Bone marrow (tissue), 2 donors: Measurements from ENCODE around the gene SLC4A7.
"Not testable (repeated sequence)": the region's sequence is repeated elsewhere in the genome, so short reads cannot be mapped to it uniquely, and the experiment has no call there.

Source experiments
- DNase-seq, 2 donors: peaks; one replicate each; lab custom pipeline; 2025; lab: John Stamatoyannopoulos, UW

SLC4A7 gene

DNA sequence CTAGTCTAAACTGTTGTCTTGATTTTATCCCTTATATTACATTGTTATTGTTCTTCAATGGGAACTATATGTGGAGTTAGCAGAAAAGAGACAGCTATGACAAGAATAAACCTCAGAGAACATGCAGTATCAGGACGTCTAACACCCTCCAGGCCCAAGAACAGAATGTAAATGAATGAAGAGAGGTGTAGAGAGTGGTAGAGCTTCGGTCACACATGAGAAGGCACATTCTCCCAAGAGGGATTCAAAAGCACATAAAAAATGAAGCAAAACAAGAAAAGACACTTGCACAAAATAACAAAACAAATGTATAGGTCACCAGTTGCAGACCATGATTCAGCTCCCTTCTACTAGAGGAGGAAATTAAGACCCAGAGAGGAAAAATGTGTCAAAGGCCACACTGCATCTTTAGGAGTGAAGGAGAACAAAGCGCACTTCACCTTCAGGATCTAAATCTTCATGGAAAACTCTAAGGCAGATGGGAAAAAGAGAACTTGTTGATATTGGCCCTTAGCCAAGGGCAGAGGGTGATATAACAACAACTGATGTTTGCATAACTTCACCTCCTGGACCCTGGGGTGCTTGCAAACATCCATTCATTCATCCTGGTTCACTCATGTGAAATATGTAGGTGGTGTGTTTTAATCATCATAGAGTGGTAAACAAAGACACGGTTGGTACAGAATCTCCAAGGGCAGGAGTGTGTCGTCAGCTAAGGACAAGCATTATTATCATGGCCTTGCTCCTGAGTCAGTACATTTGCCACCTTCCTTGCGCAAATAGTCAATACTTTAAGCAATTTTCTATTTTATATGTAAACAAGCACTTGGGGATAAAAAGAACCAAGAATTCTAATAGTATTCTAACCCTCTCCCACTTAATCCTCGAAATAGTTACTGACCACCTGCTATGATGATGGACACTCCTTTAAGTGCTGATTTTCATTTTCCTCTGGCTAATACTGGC, 123.8 kb downstream of the SLC4A7 start:
- DNase-seq, result no peak

DNA sequence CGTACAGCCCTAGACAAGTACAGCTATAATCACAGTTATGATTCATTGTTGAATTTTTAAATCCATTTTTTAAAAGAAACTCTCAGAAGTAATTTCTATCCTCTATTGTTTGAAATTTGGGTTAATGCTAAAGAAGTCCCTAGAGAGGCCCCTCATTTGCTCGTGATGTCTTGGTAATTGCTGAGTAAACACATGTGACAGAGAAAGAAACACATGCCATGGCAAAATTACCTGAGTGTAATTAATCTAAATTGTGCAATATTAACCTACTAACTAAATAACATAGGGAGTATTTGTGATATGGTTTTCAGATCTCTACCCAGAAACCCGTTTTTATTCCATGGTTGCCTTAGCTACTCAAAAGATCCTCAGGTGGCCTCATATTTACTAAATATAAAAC, 125.8 kb downstream of the SLC4A7 start:
- no peak for DNase-seq

DNA sequence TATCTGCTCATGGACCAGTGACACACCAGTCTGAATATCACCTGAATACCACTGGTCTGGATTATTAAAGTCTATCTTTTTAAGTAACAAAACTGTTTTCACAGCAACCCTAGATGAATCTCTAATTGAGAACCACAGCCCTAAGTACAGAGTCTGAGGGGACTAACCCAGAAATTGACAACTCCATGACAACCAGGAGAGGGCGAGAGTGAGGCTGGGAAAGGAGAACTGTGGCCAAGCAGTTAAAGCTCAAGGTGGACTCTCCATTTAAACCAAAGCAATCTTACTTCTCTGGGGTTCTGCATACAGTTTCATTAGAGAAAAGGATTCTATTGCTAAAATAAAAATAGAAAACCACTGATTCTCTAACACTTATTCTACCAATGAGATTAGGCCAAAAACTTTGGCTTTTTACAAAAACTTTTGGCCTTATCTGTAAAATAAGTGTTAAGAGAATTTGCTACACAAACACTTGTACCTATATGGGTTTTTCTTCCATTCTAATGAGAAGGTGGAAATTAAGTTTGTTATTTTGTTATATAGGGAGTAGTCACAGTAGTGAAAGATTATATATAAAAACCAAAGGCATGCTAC, 126.4 kb downstream of the SLC4A7 start:
- DNase-seq, result peak in 1 of 2 donors; percentile 22

DNA sequence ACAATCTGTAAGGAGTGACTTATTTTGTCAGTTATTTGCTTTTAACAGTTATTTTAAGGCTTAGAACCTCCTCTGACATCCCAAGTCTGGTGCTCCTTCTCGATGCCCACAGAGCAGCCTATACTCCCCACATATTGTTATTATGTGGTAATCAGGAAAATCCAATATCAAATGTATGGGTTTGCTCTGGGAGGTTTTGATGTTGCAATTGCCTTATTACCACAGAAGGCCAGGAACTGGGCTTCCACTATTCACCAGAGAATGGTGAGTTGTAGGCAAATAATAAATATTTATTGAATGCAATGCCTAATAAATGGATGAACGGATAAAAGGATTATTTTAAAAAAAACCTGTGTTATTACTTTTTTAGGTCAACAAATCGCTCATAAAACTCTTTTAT, 127.2 kb downstream of the SLC4A7 start:
- no peak for DNase-seq

DNA sequence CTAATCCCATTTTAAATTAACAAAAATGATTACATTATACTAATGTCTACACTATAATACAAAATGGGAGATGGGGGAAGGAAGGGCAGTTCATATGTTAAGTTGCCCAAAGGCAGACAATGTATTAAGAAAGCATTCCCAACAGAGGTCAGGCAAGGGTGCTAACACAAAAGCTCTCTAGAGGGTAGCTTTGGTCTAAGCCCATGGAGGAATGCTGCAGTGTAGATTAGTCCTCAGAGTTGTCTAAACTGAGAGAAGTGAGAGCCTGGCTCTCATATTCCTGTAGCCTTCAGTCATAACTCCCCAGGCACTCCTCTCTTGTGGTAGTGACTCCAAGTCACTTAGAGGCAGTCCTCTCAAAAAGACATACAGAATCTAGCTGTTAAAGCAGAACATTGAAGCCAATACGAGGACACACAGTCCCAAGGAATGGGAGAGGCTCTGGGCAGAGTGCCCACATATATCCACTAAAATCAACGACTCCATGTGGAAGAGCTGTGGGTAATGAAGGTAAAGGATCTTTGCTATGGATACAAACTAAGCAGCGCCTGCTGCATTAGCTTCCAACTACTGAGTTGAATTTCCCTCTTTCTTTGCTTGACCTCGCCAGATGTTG, 129.5 kb downstream of the SLC4A7 start:
- DNase-seq, result no peak

DNA sequence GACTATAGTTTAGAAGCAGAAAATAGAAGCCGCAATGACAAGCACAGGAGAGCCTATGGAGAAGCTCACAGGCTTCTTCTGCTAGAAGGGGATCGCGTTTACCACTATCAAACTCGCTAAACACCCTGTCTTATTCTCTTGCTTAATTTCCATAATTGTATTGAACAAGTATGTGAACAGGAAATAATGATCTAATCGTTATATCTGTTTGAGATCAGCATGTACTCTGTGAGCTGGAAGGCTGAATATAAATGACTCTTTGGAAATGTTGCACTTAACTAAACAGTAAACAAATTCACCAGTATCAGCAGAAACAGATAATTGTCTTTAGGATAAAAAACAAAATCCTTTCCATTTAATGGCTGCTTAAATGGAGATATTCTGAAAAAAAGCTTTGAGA, 130.0 kb downstream of the SLC4A7 start:
- DNase-seq, result no peak

DNA sequence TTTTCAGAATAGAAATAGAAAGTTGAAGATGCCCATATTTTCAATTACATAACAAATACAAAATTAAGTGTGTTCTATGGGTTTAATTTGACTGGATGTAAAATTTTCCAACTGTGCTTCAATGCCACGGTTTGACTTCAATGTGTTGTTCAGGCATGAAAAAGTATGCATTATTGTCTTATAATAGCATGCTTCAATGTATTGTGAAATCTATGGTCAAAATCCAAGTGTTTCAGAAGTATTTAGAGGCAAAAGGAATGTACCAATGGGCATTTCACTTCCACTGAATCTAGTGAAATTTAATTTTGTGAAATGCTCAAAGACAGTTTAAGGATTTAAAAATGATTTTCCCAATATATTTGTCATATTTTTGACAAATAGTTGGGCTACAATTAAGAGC, 131.0 kb downstream of the SLC4A7 start:
- DNase-seq, result no peak

DNA sequence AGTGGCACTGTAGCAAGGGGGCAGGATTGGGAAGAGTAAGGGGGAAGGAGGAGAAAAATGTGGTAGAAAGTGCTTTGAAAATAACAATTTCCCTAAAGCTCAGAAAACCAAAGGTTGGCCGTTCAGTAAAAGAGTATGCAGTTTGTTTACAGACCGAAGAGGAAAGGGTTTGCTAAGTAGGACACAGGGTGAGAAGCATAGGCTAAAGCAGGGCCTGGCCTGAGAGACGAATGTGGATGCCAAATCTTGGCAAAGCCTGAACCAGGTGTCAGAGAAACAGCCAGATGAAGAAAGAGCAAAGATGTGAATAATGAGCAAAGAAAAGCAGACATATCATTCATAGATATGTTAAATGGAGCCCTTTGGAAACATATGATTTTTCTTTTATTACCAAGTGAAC, 132.1 kb downstream of the SLC4A7 start:
- no peak for DNase-seq

DNA sequence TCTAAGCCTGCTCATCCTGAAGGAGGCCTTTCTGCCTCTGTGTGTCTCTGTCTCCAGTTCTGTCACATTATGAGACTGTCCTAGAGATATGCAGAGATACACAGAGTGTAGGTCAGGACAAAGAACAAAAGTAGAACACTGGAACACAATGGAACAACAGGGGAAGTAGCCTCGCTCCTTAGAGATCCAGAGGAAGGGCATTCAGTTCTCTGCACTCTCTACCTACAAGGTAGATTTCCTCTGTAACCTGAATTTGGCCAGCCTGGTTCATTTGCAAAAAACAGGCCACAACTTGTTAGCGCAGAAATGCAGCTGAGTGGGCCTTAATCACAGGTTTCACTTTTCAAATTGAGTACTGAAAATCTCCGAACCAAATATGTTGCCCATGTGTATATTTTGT, 134.4 kb downstream of the SLC4A7 start:
- DNase-seq, result no peak

DNA sequence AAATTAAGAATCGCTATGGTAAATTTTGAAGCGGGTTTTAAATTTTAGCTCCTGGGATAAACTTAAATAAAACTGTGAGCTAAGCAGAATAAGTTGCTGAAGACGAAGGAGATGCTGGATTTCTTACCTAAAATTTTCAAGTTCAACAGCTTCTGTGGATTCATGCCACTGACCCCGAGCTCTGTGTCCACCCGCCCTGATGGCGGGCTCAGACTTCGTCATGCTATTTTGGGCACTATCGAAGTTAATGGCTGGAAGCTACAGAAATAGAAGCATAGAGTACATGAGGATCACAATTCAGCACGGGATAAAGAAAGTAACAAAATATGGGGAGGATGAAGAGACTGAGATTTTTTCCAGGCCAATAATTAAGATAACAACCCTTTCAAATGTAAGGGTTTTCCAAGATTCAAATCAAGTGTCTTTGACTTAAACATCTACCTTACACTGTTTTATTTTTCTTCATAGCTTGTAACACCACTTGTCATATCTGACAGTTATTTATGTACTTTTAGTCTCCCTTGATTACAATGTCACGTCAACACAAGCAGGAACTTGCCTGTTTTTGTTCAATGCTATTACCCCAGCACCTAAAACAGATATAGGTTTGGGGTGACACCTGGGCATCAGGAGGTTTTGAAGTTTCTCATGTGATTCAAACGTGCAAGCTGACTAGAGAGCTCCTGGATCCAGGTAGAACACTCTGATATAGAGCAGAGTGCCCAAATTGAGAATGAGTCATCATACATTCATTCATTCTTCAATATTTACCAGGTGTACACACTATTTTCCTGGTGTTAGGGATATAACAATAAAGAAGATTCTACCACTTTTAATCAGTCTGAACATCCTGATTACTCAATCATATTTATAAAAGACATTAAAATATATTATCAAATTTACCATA, 138.0 kb downstream of the SLC4A7 start:
- no peak for DNase-seq

DNA sequence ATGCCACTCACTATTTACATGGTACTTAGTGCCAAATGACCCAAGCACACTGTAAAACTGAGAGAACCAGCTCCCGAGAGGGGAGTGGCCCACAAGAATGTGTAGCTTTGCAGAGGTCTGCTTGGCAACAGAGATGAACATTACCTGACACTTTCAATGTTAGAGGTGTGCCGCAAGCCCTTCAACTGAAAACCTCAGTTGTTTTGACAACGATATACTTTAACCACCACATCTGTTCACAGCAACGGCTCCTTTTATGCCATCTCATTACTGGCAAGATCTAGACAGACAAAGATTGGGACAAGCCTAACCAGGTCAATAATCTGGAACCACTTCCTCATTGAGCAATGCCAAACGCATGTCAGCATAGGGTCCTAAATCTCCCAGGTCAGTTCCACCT, 138.7 kb downstream of the SLC4A7 start:
- DNase-seq, result no peak

DNA sequence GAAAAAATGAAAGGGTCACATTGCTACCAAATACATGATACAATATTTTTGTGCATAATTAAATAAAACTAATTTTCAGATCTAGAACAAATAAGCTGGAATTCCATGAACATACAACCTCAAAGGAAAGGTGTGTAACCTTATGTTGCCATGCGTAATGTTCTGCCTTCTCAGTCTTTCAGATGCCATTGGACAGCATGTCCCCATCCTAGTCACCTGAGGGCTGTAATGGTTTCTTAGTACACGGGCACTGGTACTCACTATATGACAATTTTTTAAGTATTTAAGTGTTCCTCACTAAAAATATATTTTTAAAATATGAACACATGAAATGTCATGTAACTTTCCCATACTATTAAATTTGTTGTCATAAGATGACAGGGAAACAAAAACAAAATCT, 139.1 kb downstream of the SLC4A7 start:
- DNase-seq, result no peak

DNA sequence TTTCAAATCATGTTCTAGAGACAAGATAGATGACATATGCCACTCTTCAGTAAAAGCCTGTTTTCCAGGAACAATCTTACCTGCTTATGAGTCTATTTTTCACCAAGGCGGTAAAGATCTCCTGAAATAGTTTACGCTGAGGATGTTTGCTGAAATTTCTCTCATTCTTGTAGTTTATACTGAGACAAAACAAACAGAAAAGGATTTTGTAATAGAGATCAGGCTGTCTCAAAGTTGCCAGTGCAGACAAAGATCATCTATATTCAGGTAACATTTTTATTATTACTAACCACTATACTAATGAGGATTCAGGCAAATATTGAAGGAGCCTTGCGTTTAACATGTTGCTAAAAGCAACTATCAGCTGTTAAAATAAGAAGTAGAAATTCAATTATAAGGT, 140.0 kb downstream of the SLC4A7 start:
- no peak for DNase-seq

DNA sequence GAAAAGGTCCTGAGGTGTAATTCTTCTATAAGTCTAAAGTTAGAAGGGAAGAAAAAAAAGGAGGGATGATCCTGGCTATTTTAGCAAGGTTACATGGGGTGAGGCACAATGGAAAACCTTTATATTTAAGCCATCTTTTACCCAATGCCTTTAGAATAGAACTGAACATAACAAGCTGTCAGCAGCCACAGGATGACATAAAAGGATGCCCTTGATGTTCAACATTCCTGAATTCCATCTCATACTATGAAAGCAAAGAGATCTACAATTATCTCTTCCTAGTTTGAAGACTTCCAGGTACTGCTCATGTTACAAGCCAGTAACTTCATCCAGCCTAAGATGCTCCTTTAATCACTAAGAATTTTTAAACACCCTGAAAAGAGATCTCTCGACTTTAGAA, 141.9 kb downstream of the SLC4A7 start:
- no peak for DNase-seq

DNA sequence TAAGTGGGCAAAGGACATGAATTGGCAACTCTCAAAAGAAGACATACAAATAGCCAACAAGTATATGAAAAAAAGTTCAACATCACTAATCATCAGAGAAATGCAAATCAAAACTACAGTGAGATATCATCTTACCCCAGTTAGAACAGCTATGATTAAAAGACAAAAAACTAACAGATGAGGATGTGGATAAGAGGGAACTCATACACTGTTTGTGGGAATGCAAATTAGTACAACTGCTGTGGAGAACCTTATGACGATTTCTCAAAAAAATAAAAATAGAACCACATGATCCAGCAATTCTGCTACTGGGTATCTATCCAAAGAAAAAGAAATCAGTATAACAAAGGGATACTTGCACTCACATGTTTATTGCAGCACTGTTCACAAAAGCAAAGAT, 143.7 kb downstream of the SLC4A7 start:
- no peak for DNase-seq

DNA sequence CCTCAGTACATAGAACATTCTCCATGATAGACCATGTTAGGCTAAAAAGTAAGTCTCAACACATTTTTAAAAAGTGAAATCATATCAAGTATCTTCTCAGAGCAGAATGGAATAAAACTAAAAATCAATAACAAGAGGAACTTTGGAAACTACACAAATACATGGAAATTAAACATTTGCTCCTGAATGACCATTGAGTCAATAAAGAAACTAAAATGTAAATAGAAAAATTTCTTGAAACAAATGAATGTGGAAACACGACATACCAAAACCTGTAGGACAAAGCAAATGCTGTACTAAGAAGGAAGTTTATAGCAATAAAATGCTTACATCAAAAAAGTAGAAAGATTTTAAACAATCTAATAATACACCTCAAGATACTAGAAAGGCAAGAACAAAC, 148.6 kb downstream of the SLC4A7 start:
- no peak for DNase-seq

DNA sequence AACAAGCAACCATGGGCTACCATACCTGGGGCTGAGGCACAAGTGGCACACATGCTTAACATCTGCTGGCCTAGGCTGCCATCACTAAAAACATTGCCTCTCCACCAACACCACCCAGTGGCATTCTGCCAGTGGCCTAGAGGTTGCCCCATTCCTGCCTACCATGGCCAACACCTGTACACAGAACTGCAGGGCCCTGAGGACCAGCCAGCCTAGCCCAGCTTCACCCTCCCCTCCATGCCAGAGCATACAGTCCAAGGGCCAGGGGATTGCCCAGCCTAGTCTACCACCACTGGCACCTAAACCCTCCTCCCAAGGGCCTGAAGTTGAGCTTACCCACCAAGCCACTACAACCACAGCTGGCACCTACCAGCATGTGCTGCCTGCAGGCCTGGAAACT, 150.3 kb downstream of the SLC4A7 start:
- no peak for DNase-seq

DNA sequence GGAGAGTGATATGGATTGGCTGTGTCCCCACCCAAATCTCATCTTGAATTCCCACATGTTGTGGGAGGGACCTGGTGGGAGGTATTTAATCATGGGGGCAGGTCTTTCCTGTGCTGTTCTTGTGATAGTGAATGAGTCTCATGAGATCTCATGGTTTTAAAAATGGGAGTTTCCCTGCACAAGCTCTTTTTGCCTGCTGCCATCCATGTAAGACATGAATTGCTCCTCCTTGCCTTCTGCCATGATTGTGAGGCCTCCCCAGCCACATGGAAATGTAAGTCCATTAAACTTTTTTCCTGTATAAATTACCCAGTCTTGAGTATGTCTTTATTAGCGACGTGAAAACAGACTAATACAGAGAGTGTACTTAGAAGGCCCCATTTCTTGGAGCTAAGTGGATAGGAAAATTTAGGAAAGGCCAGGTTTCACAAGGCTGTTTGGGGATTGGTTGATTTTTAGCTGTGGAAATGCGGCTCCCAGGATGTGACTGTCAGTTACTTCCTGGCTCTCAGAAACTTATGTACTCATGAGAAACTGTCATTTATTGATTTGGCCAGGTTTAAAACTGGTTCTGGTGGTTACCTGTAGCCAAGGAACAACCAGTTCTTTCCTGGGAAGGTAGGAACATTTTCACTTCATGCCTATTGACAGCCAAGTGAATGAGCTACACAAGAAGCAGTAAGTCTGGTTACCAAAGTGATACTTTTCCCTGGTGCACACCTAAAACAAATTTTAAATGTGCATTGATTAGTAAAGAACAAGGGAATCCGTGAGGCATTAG, 155.0 kb downstream of the SLC4A7 start:
- DNase-seq, result not testable (repeated sequence)

DNA sequence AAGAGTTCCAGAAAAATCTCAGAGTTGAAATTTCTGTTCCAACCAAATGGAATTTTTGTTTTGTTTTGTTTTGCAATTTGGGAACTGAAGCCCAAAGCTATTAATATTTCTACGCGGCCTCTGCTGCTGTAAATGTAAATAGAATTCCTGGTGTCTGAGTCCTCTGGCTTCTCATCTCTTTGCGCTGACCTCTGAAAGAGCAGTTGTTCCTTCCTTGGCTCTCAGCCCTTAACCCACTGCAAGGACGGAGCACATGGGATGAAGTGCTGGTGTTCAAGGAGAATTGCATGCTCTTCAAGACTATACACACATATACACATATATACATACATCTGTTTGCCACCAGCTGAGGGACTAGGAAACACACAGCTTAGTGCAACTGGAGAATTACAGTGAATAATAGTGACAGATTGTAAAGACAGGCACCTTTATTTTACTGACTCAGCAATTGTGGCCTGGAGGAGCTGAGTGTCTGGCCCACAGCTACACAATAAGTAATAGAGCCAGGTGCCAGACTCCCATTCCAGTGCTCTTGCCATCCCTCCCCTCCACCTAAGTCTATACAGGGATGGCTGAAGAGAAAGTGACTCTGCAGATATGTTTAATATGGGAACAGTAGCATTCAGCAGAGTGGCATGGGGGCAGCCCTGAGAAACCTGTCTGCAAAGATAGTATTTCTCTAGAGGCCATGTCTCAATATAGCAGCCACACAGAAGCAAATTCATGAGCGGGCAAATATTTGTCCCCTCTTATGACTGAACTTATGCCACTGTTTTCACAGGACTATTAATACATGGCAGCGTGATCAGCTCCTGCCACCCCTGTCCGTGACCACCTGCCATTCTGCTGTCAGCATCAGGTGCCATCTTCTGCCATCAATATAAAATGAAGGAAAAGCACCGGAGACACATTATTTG, 157.3 kb downstream of the SLC4A7 start:
- DNase-seq, result no peak

DNA sequence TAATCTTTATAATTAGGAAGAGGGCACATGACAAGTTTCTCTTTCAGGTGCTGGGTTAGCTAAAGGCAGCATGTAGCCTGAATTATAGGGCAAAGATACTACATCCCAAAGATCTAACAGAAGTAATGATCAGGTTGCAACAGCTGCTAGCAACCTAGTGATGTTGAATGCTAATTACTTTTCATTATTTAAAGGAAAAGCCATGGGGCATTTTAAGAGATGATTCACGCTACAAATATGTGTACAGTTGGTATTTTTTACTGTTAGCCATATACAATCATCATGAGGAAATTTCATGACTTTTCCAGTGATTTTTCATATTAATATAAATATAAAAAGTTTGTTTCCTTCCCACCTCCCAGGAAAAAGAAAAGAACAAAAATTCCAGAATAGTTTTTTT, 158.0 kb downstream of the SLC4A7 start:
- no peak for DNase-seq
